B cell (primary cell): Measurements from ENCODE around the gene IGF2BP1. TPM values are rescaled to one million over a fixed set of nuclear protein-coding genes. Genes with fewer than 3 reads are reported as not detected.

Experiments used
- ATAC-seq: fragments of 200-7000 bp; cut with Tn5 transposase; one replicate; pipeline ENCODE4 v1.10.0; 2021; ENCODE audit warnings: low read depth, mild to moderate bottlenecking, moderate number of reproducible peaks, moderate library complexity
- CTCF ChIA-PET: fragments of 350-600 bp; sonication (Branson Sonifier 250); formaldehyde crosslinking; loops from one replicate; lab custom pipeline; 2021; ENCODE audit warnings: antibody characterized with exemption, inconsistent platforms; lab: Charles Lee
- POLR2A ChIA-PET: fragments of 350-600 bp; sonication (Branson Sonifier 250); formaldehyde crosslinking; loops from one replicate; lab custom pipeline; 2021; ENCODE audit warnings: antibody characterized with exemption; lab: Charles Lee
- DNase-seq: peaks from one replicate; pipeline ENCODE4 v3.0.0; 2013
- H2AFZ ChIP-seq: 2 replicates; pipeline ENCODE4 v1.6.1; 2012; ENCODE audit warnings: mild to moderate bottlenecking, low read depth, low read length; ENCODE audit not compliant: insufficient read depth, poor library complexity, severe bottlenecking
- H3K27ac ChIP-seq, 2 donors: 1 replicate in 1 of 2; 2 replicates in 1 of 2; pipeline ENCODE4 v1.5.1; 2012 to 2013; ENCODE audit warnings: low read length in 2 of 2, mild to moderate bottlenecking in 2 of 2, moderate library complexity in 1 of 2
- H3K27me3 ChIP-seq, 4 experiments: fragments of 200-600 bp in 1 of 4; sonication (generic) in 1 of 4; replicated peaks in 1 of 4; 1 replicate in 2 of 4; 2 replicates in 2 of 4; pipeline versions ENCODE4 v1.6.1 to v1.7.0; 2013 to 2016; ENCODE audit warnings: low read length in 3 of 4, mild to moderate bottlenecking in 2 of 4, mixed read lengths in 1 of 4, moderate library complexity in 1 of 4; ENCODE audit not compliant: insufficient read depth in 4 of 4, control insufficient read depth in 3 of 4; ENCODE audit errors: control extremely low read depth in 1 of 4
- H3K36me3 ChIP-seq, 2 experiments: replicated peaks in 1 of 2; 1 replicate in 1 of 2; 2 replicates in 1 of 2; pipeline versions ENCODE4 v1.6.1 to v1.7.1; 2013; ENCODE audit warnings: low read length in 1 of 2; ENCODE audit not compliant: insufficient read depth in 2 of 2, control insufficient read depth in 1 of 2; ENCODE audit errors: control extremely low read depth in 1 of 2, extremely low read depth in 1 of 2
- H3K4me1 ChIP-seq, 2 donors: fragments of 200-600 bp in 1 of 2; sonication (generic) in 1 of 2; 1 replicate in 1 of 2; 2 replicates in 1 of 2; pipeline versions ENCODE4 v1.5.1 to v1.6.1; 2013 to 2017; ENCODE audit warnings: low read length in 2 of 2; ENCODE audit not compliant: control insufficient read depth in 2 of 2, insufficient read depth in 2 of 2
- H3K4me2 ChIP-seq: replicated peaks from 2 replicates; pipeline ENCODE3; 2012; ENCODE audit warnings: mild to moderate bottlenecking, low read depth, low read length; ENCODE audit not compliant: poor library complexity, severe bottlenecking
- H3K4me3 ChIP-seq, 5 experiments: fragments of 200-600 bp in 1 of 5; sonication (generic) in 1 of 5; 1 replicate in 3 of 5; 2 replicates in 2 of 5; pipeline versions ENCODE4 v1.5.1 to v1.7.0; 2011 to 2016; ENCODE audit warnings: low read length in 4 of 5, mild to moderate bottlenecking in 4 of 5, low read depth in 2 of 5, control low read depth in 1 of 5, moderate library complexity in 1 of 5; ENCODE audit not compliant: insufficient read depth in 1 of 5; ENCODE audit errors: control extremely low read depth in 1 of 5, extremely low read depth in 1 of 5
- H3K79me2 ChIP-seq: fragments of 200-600 bp; sonication (generic); one replicate; pipeline ENCODE4 v1.6.0; 2016; ENCODE audit warnings: low read length; ENCODE audit not compliant: control insufficient read depth, insufficient read depth
- H3K9ac ChIP-seq: fragments of 200-600 bp; sonication (generic); 2 replicates; pipeline ENCODE4 v1.6.1; 2017; ENCODE audit warnings: mild to moderate bottlenecking, low read length, moderate library complexity
- H3K9me3 ChIP-seq, 3 donors: one replicate each; pipeline versions ENCODE4 v1.6.1 to v1.7.1; 2013; ENCODE audit warnings: low read length in 2 of 3; ENCODE audit not compliant: control insufficient read depth in 2 of 3, insufficient read depth in 1 of 3; ENCODE audit errors: control extremely low read depth in 1 of 3
- H4K20me1 ChIP-seq: 2 replicates; pipeline ENCODE4 v1.6.0; 2012; ENCODE audit warnings: mild to moderate bottlenecking, low read length; ENCODE audit not compliant: insufficient read depth, control insufficient read depth, poor library complexity, severe bottlenecking
- H3K27ac Mint-ChIP-seq: one replicate; pipeline ENCODE4 v1.8.0; 2021; ENCODE audit warnings: mixed read lengths
- H3K27me3 Mint-ChIP-seq: one replicate; pipeline ENCODE4 v1.8.0; 2021; ENCODE audit warnings: mixed read lengths
- H3K4me1 Mint-ChIP-seq: one replicate; pipeline ENCODE4 v1.8.0; 2021; ENCODE audit warnings: mixed read lengths
- H3K4me3 Mint-ChIP-seq: one replicate; pipeline ENCODE4 v1.8.0; 2021; ENCODE audit warnings: mixed read lengths
- H3K9me3 Mint-ChIP-seq: one replicate; pipeline ENCODE4 v1.8.0; 2022; ENCODE audit warnings: mixed read lengths; ENCODE audit not compliant: insufficient read depth
- EZH2 ChIP-seq: IDR thresholded peaks from 2 replicates; pipeline ENCODE4 v1.6.1; 2012; ENCODE audit warnings: borderline replicate concordance, low read depth, mild to moderate bottlenecking, moderate library complexity, low read length; ENCODE audit not compliant: insufficient read depth, poor library complexity, severe bottlenecking
- WGBS: methylation state at CpG from one replicate; pipeline ENCODE4 v1.1.5; 2013; ENCODE audit warnings: missing lambda C conversion rate; ENCODE audit not compliant: insufficient coverage; 5-methylcytosine and 5-hydroxymethylcytosine counted together
- intact Hi-C: fragments of 100-400 bp; cut with micrococcal nuclease; formaldehyde crosslinking; loops from one replicate; pipeline ENCODE4 v1.10.0; 2022
- polyA plus RNA-seq: library from polyadenylated mRNA; depleted of rRNA; stranded (reverse); fragments of >200 nt; gene quantifications from 2 replicates; pipeline ENCODE4 v1.2.3, GENCODE V29; 2012
- total RNA-seq, 2 donors: library from RNA; stranded (reverse); fragments of 120-200 nt in 1 of 2; gene quantifications; 1 replicate in 1 of 2; 2 replicates in 1 of 2; pipeline versions ENCODE4 v1.2.3 to v1.2.4, GENCODE V29; 2013 to 2022
- TF ChIP-seq, protein P1 (sequence below): fragments of 200-600 bp; IDR thresholded peaks from one replicate; pipeline ENCODE4 v1.8.0; 2022; ENCODE audit warnings: antibody characterized with exemption, mild to moderate bottlenecking

The IGF2BP1 gene
- total and polyA plus RNA-seq, 2 donors (not counting 1 experiment from before 2014, with no cell fraction given), result not detected

- H2AFZ ChIP-seq, result no peak overlapping the region
- no peak overlapping the region for H3K9ac ChIP-seq
- no peak overlapping the region for H3K27ac ChIP-seq
- intact Hi-C loops, result no loop called here
- Mint-ChIP-seq H3K4me1 (peaks cover 21% of the 10 kb centered on the region), H3K4me3 (no peak overlapping the region), H3K9me3 (peaks cover 3% of the 10 kb centered on the region), H3K27ac (no peak overlapping the region), H3K27me3 (peaks cover 86% of the 10 kb centered on the region)
- DNase-seq, result no peak
- no peak for ATAC-seq
- H3K4me2 ChIP-seq, result no peak overlapping the region
- no peaks in the 10 kb centered on the region for H3K36me3 ChIP-seq
- ChIA-PET POLR2A (interaction anchor here (0.6 kb wide), 1 partner anchor 114 kb away, joined by 4 read pairs; no protein-coding TSS in a partner anchor), CTCF (no interaction called here)
- no peak for TF ChIP-seq EZH2
- TF ChIP-seq, protein P1, sequence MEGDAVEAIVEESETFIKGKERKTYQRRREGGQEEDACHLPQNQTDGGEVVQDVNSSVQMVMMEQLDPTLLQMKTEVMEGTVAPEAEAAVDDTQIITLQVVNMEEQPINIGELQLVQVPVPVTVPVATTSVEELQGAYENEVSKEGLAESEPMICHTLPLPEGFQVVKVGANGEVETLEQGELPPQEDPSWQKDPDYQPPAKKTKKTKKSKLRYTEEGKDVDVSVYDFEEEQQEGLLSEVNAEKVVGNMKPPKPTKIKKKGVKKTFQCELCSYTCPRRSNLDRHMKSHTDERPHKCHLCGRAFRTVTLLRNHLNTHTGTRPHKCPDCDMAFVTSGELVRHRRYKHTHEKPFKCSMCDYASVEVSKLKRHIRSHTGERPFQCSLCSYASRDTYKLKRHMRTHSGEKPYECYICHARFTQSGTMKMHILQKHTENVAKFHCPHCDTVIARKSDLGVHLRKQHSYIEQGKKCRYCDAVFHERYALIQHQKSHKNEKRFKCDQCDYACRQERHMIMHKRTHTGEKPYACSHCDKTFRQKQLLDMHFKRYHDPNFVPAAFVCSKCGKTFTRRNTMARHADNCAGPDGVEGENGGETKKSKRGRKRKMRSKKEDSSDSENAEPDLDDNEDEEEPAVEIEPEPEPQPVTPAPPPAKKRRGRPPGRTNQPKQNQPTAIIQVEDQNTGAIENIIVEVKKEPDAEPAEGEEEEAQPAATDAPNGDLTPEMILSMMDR, result no peak
- H3K79me2 ChIP-seq, result no peaks in the 10 kb centered on the region
- H4K20me1 ChIP-seq, result no peaks in the 10 kb centered on the region
- peaks cover 4 to 81% (median 70%) of the 10 kb centered on the region in 4 experiments for H3K27me3 ChIP-seq
- peaks cover under 1 to 20% (median 2%) of the 10 kb centered on the region in 3 donors for H3K9me3 ChIP-seq
- H3K4me3 ChIP-seq, result no peak overlapping the region
- H3K4me1 ChIP-seq, result peaks cover 22 to 29% of the 10 kb centered on the region in 2 donors
Measured at GRCh38 chr17:49001671-49002070, 4.5 kb downstream of the IGF2BP1 start.

GRCh38 chr17:49002331-49002730 is 5.1 kb downstream of the IGF2BP1 start:
- intact Hi-C loops, result no loop called here
- no peak for TF ChIP-seq EZH2
- TF ChIP-seq, protein P1, result no peak
- no peak overlapping the region for H3K4me2 ChIP-seq
- CTCF ChIA-PET, result no interaction called here
- H3K36me3 ChIP-seq, result no peaks in the 10 kb centered on the region
- H3K9ac ChIP-seq, result no peak overlapping the region
- Mint-ChIP-seq H3K9me3 (peaks cover 3% of the 10 kb centered on the region), H3K4me3 (no peak overlapping the region), H3K27me3 (peaks cover 88% of the 10 kb centered on the region), H3K27ac (no peak overlapping the region), H3K4me1 (peaks cover 16% of the 10 kb centered on the region)
- no peak overlapping the region for H3K27ac ChIP-seq
- no peak overlapping the region for H3K4me3 ChIP-seq
- no peak overlapping the region for H2AFZ ChIP-seq
- peaks cover 0 to 14% (median 2%) of the 10 kb centered on the region in 3 donors for H3K9me3 ChIP-seq
- H3K4me1 ChIP-seq, result peaks cover 16 to 23% of the 10 kb centered on the region in 2 donors
- H4K20me1 ChIP-seq, result no peaks in the 10 kb centered on the region
- WGBS, result no CpG with 5 or more reads among the region's 2 CpGs
- peaks cover 4 to 81% (median 72%) of the 10 kb centered on the region in 4 experiments for H3K27me3 ChIP-seq
- no peak for DNase-seq
- H3K79me2 ChIP-seq, result no peaks in the 10 kb centered on the region
- POLR2A ChIA-PET, result interaction anchor here (1.2 kb wide), 1 partner anchor 8 kb away, joined by 7 read pairs; no protein-coding TSS in a partner anchor
- ATAC-seq, result no peak
